Sigmoid colon (tissue), 7 donors: ENCODE measurements around the gene GDNF. TPM values are rescaled to one million over a fixed set of nuclear protein-coding genes. Genes with fewer than 3 reads are reported as not detected.

Source experiments
- DNase-seq: peaks from one replicate; pipeline ENCODE4 v3.0.0-alpha.2; 2019
- H3K27ac ChIP-seq, 4 donors: fragments of 200-600 bp; sonication (generic); one replicate each; pipeline ENCODE4 v1.5.1; 2016 to 2019; ENCODE audit warnings: mild to moderate bottlenecking in 1 of 4
- H3K27me3 ChIP-seq, 3 donors: fragments of 200-600 bp; sonication (generic); one replicate each; pipeline ENCODE4 v1.5.1; 2019; ENCODE audit warnings: mild to moderate bottlenecking in 1 of 3
- H3K36me3 ChIP-seq, 4 donors: fragments of 200-600 bp; sonication (generic); one replicate each; pipeline ENCODE4 v1.5.1; 2016 to 2019
- H3K4me1 ChIP-seq, 4 donors: fragments of 200-600 bp; sonication (generic); one replicate each; pipeline ENCODE4 v1.5.1; 2017 to 2019
- H3K4me3 ChIP-seq, 4 donors: fragments of 200-600 bp; sonication (generic); one replicate each; pipeline ENCODE4 v1.5.1; 2017 to 2019; ENCODE audit warnings: mild to moderate bottlenecking in 2 of 4, moderate library complexity in 1 of 4
- H3K9me3 ChIP-seq, 4 donors: fragments of 200-600 bp in 3 of 4; sonication (generic) in 3 of 4; one replicate each; pipeline versions ENCODE4 v1.5.1 to v1.6.1; 2013 to 2019
- EP300 ChIP-seq, 4 donors: sonication (generic); formaldehyde crosslinking; IDR thresholded peaks; one replicate each; pipeline ENCODE4 v1.6.1; 2017; ENCODE audit warnings: antibody characterized with exemption in 4 of 4
- POLR2A ChIP-seq, 2 donors: fragments of 450-650 bp; IDR thresholded peaks; one replicate each; pipeline ENCODE4 v1.6.1; 2016; ENCODE audit warnings: antibody characterized with exemption in 2 of 2, mild to moderate bottlenecking in 2 of 2, moderate library complexity in 2 of 2
- POLR2AphosphoS5 ChIP-seq, 4 donors: sonication (generic); formaldehyde crosslinking; IDR thresholded peaks; one replicate each; pipeline ENCODE4 v1.6.1; 2017; ENCODE audit warnings: antibody characterized with exemption in 4 of 4
- WGBS, 2 donors: extraction: QIAGEN DNeasy Blood & Tissue Kit; methylation state at CpG; one replicate each; pipeline ENCODE4 v1.1.7; 2013; 5-methylcytosine and 5-hydroxymethylcytosine counted together
- intact Hi-C: fragments of 100-400 bp; cut with DNase I; formaldehyde crosslinking; loops from one replicate; pipeline ENCODE4 v1.15.1; 2023
- polyA plus RNA-seq, 3 donors: library from polyadenylated mRNA; stranded (reverse); fragments of 200-250 nt; gene quantifications; one replicate each; pipeline ENCODE4 v1.2.3, GENCODE V29; 2013
- total RNA-seq, 4 donors: library from RNA; depleted of rRNA; stranded (reverse); fragments of >200 nt; gene quantifications; one replicate each; pipeline ENCODE4 v1.1.0, GENCODE V29; 2016
- TF ChIP-seq, protein P1 (sequence below), 4 experiments: fragments of 450-650 bp in 3 of 4; fragments of 200-600 bp in 1 of 4; IDR thresholded peaks; one replicate each; pipeline ENCODE4 v1.5.1; 2016 to 2019; ENCODE audit warnings: antibody characterized with exemption in 4 of 4, mild to moderate bottlenecking in 3 of 4, moderate library complexity in 2 of 4
- donor health status: healthy with polysubstance abuse.
- donor health status: Bipolar disorder and iron deficiency.
- donor health status: healthy.

The GDNF gene
- total and polyA plus RNA-seq, 7 donors = under 0.01 to 16.3 (median 4.2) TPM

DNA sequence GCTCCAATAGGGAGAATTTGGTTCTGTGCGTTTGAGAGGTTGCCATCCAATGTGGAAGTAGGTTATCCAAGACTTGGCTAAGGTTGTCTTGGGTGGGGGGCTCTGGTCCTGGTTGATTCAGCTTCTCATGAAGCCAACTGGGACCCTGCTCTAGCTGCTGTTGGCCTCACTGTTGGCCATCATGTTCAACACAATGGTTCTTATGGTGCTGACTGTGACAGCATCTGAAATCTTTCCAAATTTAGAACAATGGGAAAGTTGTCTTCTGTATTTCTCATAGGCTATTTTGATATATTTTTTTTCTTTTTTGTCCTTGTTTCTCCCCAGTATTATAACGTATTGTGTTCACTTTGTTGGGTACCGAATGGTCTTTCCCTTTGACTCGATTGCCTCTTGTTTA is 71.9 kb downstream of the GDNF start:
- no peaks in the 10 kb centered on the region for H3K9me3 ChIP-seq
- no peak overlapping the region for H3K4me3 ChIP-seq
- 83 to 90% methylated on average over 4 of the region's 4 CpGs for WGBS, 2 donors
- intact Hi-C loops = no loop called here
- no peak for DNase-seq
- H3K27ac ChIP-seq = no peak overlapping the region
- H3K27me3 ChIP-seq = no peaks in the 10 kb centered on the region
- no peaks in the 10 kb centered on the region for H3K36me3 ChIP-seq
- peaks cover 0 to 32% (median 24%) of the 10 kb centered on the region in 4 donors for H3K4me1 ChIP-seq
- TF ChIP-seq POLR2AphosphoS5 (IDR thresholded peaks at IDR 0.05) = no peak
- no peak for TF ChIP-seq EP300 (IDR thresholded peaks at IDR 0.05)
- no peak for TF ChIP-seq POLR2A (IDR thresholded peaks at IDR 0.05)
- TF ChIP-seq, protein P1, sequence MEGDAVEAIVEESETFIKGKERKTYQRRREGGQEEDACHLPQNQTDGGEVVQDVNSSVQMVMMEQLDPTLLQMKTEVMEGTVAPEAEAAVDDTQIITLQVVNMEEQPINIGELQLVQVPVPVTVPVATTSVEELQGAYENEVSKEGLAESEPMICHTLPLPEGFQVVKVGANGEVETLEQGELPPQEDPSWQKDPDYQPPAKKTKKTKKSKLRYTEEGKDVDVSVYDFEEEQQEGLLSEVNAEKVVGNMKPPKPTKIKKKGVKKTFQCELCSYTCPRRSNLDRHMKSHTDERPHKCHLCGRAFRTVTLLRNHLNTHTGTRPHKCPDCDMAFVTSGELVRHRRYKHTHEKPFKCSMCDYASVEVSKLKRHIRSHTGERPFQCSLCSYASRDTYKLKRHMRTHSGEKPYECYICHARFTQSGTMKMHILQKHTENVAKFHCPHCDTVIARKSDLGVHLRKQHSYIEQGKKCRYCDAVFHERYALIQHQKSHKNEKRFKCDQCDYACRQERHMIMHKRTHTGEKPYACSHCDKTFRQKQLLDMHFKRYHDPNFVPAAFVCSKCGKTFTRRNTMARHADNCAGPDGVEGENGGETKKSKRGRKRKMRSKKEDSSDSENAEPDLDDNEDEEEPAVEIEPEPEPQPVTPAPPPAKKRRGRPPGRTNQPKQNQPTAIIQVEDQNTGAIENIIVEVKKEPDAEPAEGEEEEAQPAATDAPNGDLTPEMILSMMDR (IDR thresholded peaks at IDR 0.05) = no peak

DNA sequence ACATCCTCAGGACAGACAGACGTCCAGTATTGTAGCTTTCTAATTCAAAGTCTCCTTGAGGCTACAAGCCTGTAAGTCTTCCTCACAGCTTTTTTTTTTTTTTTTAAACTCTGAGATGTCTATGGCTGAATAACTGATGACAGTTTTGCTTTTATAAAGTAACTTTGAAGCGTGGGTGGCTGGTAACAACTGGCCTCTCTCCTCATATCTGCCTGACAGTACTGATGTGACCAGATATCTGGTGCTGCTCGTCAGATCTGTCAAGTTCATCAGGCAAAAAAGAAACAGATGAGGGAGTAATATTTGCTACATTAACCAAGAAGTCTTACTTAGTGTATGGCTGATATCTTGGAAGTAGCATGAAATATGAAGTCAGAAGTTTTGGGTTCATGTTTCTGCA is 72.6 kb downstream of the GDNF start:
- H3K4me3 ChIP-seq = no peak overlapping the region
- no peak for DNase-seq
- no peaks in the 10 kb centered on the region for H3K27me3 ChIP-seq
- TF ChIP-seq EP300 (IDR thresholded peaks at IDR 0.05) (no peak), POLR2AphosphoS5 (IDR thresholded peaks at IDR 0.05) (no peak), POLR2A (IDR thresholded peaks at IDR 0.05) (no peak)
- TF ChIP-seq, protein P1 (IDR thresholded peaks at IDR 0.05) = no peak
- no peak overlapping the region for H3K27ac ChIP-seq
- peaks cover 0 to 29% (median 22%) of the 10 kb centered on the region in 4 donors for H3K4me1 ChIP-seq
- H3K36me3 ChIP-seq = no peaks in the 10 kb centered on the region
- WGBS, 2 donors = 75 to 84% methylated on average over 3 of the region's 3 CpGs
- no peaks in the 10 kb centered on the region for H3K9me3 ChIP-seq
- intact Hi-C loops = no loop called here
